K562 (cell line): Measurements from ENCODE around the gene EFCAB5. TPM values are rescaled to one million over a fixed set of nuclear protein-coding genes. Genes with fewer than 3 reads are reported as not detected.

Source experiments
- BRCA1 ChIP-seq, 2 experiments: fragments of 450-650 bp in 1 of 2; sonication (generic) in 1 of 2; formaldehyde crosslinking in 1 of 2; IDR thresholded peaks; 2 replicates each; pipeline versions ENCODE4 v1.5.0 to v1.6.1; 2017 to 2020; ENCODE audit warnings: mild to moderate bottlenecking in 1 of 2, missing genetic modification reagents in 1 of 2
- CBX3 ChIP-seq, 2 experiments: IDR thresholded peaks; 1 replicate in 1 of 2; 2 replicates in 1 of 2; pipeline ENCODE4 v1.6.1; 2012; ENCODE audit warnings: inconsistent platforms in 2 of 2, low read length in 2 of 2, borderline replicate concordance in 1 of 2, control low read depth in 1 of 2
- ETV1 ChIP-seq: fragments of 450-650 bp; conservative IDR thresholded peaks from 2 replicates; pipeline ENCODE4 v1.6.1; 2016; ENCODE audit warnings: missing genetic modification characterization, control low read depth, low read depth, missing compliant biosample characterization
- GABPB1 ChIP-seq: sonication (generic); formaldehyde crosslinking; IDR thresholded peaks from 2 replicates; pipeline ENCODE4 v1.8.0; 2022; ENCODE audit warnings: mild to moderate bottlenecking, missing genetic modification reagents
- HCFC1 ChIP-seq: IDR thresholded peaks from 2 replicates; pipeline ENCODE4 v1.6.1; 2012; ENCODE audit warnings: low read depth, low read length, improper control_type of control experiment
- HOMEZ ChIP-seq: fragments of 250-450 bp; sonication (Bioruptor Pico); IDR thresholded peaks from 2 replicates; pipeline ENCODE4 v1.4.0; 2020; ENCODE audit warnings: mild to moderate bottlenecking, moderate library complexity
- HOXB6 ChIP-seq: fragments of 250-450 bp; sonication (Bioruptor Pico); IDR thresholded peaks from 2 replicates; pipeline ENCODE4 v1.5.1; 2022; ENCODE audit warnings: mild to moderate bottlenecking, borderline replicate concordance
- PBX2 ChIP-seq, 2 experiments: IDR thresholded peaks in 1 of 2; conservative IDR thresholded peaks in 1 of 2; 2 replicates each; pipeline ENCODE4 v1.6.1; 2016; ENCODE audit warnings: low read depth in 2 of 2, mild to moderate bottlenecking in 1 of 2, missing compliant biosample characterization in 1 of 2, missing genetic modification characterization in 1 of 2, moderate library complexity in 1 of 2
- PPARD ChIP-seq: fragments of 250-450 bp; sonication (Bioruptor Pico); IDR thresholded peaks from 2 replicates; pipeline ENCODE4 v1.8.0; 2022; ENCODE audit warnings: inconsistent platforms, mild to moderate bottlenecking, moderate library complexity
- RFX5 ChIP-seq: IDR thresholded peaks from 2 replicates; pipeline ENCODE4 v1.6.1; 2011; ENCODE audit warnings: low read depth, mild to moderate bottlenecking, improper control_type of control experiment, low read length
- SMARCC2 ChIP-seq: fragments of 450-650 bp; IDR thresholded peaks from 2 replicates; pipeline ENCODE4 v1.6.1; 2017; ENCODE audit warnings: antibody characterized with exemption, moderate library complexity, mild to moderate bottlenecking, low read depth
- TAF7 ChIP-seq: fragments of 450-650 bp; IDR thresholded peaks from 2 replicates; pipeline ENCODE4 v1.6.1; 2016; ENCODE audit warnings: missing genetic modification characterization, missing compliant biosample characterization
- TCFL5 ChIP-seq: fragments of 250-450 bp; sonication (Bioruptor Pico); conservative IDR thresholded peaks from 2 replicates; pipeline ENCODE4 v1.6.1; 2021; ENCODE audit warnings: mild to moderate bottlenecking, moderate library complexity, matching md5 sums
- TEAD4 ChIP-seq, 2 experiments: sonication (generic) in 1 of 2; formaldehyde crosslinking in 1 of 2; IDR thresholded peaks; 2 replicates each; pipeline versions ENCODE4 v1.6.1 to v1.8.0; 2012 to 2022; ENCODE audit warnings: borderline replicate concordance in 1 of 2, inconsistent platforms in 1 of 2, low read length in 1 of 2, mild to moderate bottlenecking in 1 of 2, missing genetic modification reagents in 1 of 2
- WHSC1 ChIP-seq: IDR thresholded peaks from one replicate; pipeline ENCODE4 v1.6.1; 2012; ENCODE audit warnings: low read length, control low read depth, inconsistent platforms
- ZNF277 ChIP-seq: fragments of 250-450 bp; sonication (Bioruptor Pico); IDR thresholded peaks from 2 replicates; pipeline ENCODE4 v1.8.0; 2022; ENCODE audit warnings: inconsistent platforms, mild to moderate bottlenecking, moderate library complexity, borderline replicate concordance
- ZNF384 ChIP-seq: IDR thresholded peaks from 2 replicates; pipeline ENCODE4 v1.6.1; 2012; ENCODE audit warnings: low read depth, low read length, improper control_type of control experiment
- ZNF639 ChIP-seq, 2 experiments: fragments of 200-800 bp in 1 of 2; sonication (Bioruptor generic) in 1 of 2; sonication (generic) in 1 of 2; formaldehyde crosslinking in 1 of 2; IDR thresholded peaks in 1 of 2; conservative IDR thresholded peaks in 1 of 2; 2 replicates each; pipeline versions ENCODE4 v1.5.0 to v1.6.1; 2016 to 2020; ENCODE audit warnings: missing compliant biosample characterization in 1 of 2, missing genetic modification characterization in 1 of 2, missing genetic modification reagents in 1 of 2
- ZNF778 ChIP-seq: fragments of 450-650 bp; formaldehyde crosslinking; IDR thresholded peaks from 2 replicates; pipeline ENCODE4 v1.4.0; 2020; ENCODE audit warnings: mild to moderate bottlenecking, moderate library complexity
- polyA plus RNA-seq, 8 experiments: library from polyadenylated mRNA; depleted of rRNA in 4 of 8; stranded (reverse) in 5 of 8; unstranded in 3 of 8; fragments of >200 nt; fragmentation: Nextera tagmentation in 2 of 8; fragmentation: Illumina TruSeq in 1 of 8; extraction: Ambion mirVana in 2 of 8; extraction: Trizol in 1 of 8; gene quantifications; 2 replicates each; pipeline versions ENCODE4 v1.2.1 to v1.2.3, GENCODE V29; 2011 to 2014; ENCODE audit warnings: inconsistent platforms in 1 of 8, missing spikeins in 1 of 8
- total RNA-seq, 7 experiments: library from RNA; depleted of rRNA in 6 of 7; stranded (reverse); fragments of >200 nt in 6 of 7; fragmentation: Illumina TruSeq in 2 of 7; extraction: Trizol in 2 of 7; gene quantifications; 2 replicates each; pipeline versions ENCODE4 v1.2.1 to v1.2.3, GENCODE V29; 2011 to 2021; ENCODE audit warnings: low replicate concordance in 1 of 7

EFCAB5 gene
- total and polyA plus RNA-seq, 9 of the 15 experiments (the other 6 are each of a cell fraction or from before 2014, with no cell fraction given): 0.06 to 0.11 TPM; not detected in 7

GRCh38 chr17:30104575-30105339 lies 163.3 kb downstream of the EFCAB5 start (continued):
- TF ChIP-seq ZNF277 (CRISPR knock-in tag) (no peak), HCFC1 (no peak), SMARCC2 (peak; percentile 39; the same call in 1 of the 2 replicates), WHSC1 (no peak), TAF7 (tag) (no peak), TCFL5 (CRISPR knock-in tag) (no peak), CBX3 (IDR thresholded peaks at IDR 0.05; ENCODE audit: borderline replicate concordance in 1 of 2, low read length in 2 of 2) (peak in 1 of 2 experiments; percentile 37; a peak in 1 of 3 replicates), HOXB6 (CRISPR knock-in tag) (no peak), BRCA1 (IDR thresholded peaks at IDR 0.05) (no peak), BRCA1 (CRISPR knock-in tag; IDR thresholded peaks at IDR 0.05) (no peak), HOMEZ (CRISPR knock-in tag) (no peak), ZNF778 (no peak), ZNF384 (peak; percentile 35), ZNF639 (CRISPR knock-in tag; conservative IDR thresholded peaks at IDR 0.05 in 1 of 2, IDR thresholded peaks at IDR 0.05 in 1 of 2) (peak in 1 of 2 experiments; percentile 50; a peak in 1 of 4 replicates), PBX2 (CRISPR knock-in tag; IDR thresholded peaks at IDR 0.05; ENCODE audit: low read depth) (no peak), PBX2 (tag; conservative IDR thresholded peaks at IDR 0.05; ENCODE audit: low read depth) (no peak), PPARD (CRISPR knock-in tag) (no peak), ETV1 (tag) (peak; percentile 82), TEAD4 (IDR thresholded peaks at IDR 0.05; ENCODE audit: low read length) (peak; percentile 50), TEAD4 (CRISPR knock-in tag; IDR thresholded peaks at IDR 0.05; ENCODE audit: borderline replicate concordance) (no peak), GABPB1 (CRISPR knock-in tag) (no peak), RFX5 (0 out of 2 replicates have a peak, but pooled peaks have one; percentile 10)
